GM12878 (cell line): ENCODE measurements around the gene TBXAS1. TPM values are rescaled to one million over a fixed set of nuclear protein-coding genes. Genes with fewer than 3 reads are reported as not detected.

Experiments used
- EGR1 ChIP-seq, 2 experiments: IDR thresholded peaks; 1 replicate in 1 of 2; 2 replicates in 1 of 2; pipeline ENCODE4 v1.6.1; 2011 to 2012; ENCODE audit warnings: low read depth in 2 of 2, low read length in 2 of 2, borderline replicate concordance in 1 of 2, mild to moderate bottlenecking in 1 of 2, moderate library complexity in 1 of 2
- FOS ChIP-seq: IDR thresholded peaks from 3 replicates; pipeline ENCODE4 v1.6.1; 2011; ENCODE audit warnings: borderline replicate concordance; ENCODE audit not compliant: insufficient read length; ENCODE audit errors: extremely low read depth
- IKZF1 ChIP-seq: fragments of 450-650 bp; conservative IDR thresholded peaks from 2 replicates; pipeline ENCODE4 v1.6.1; 2017; ENCODE audit warnings: antibody characterized with exemption, mild to moderate bottlenecking
- IKZF2 ChIP-seq, 2 experiments: fragments of 450-650 bp; IDR thresholded peaks; 2 replicates each; pipeline ENCODE4 v1.6.1; 2017; ENCODE audit warnings: mild to moderate bottlenecking in 2 of 2, moderate library complexity in 2 of 2
- MEF2B ChIP-seq: fragments of 450-650 bp; IDR thresholded peaks from 2 replicates; pipeline ENCODE4 v1.6.1; 2018; ENCODE audit warnings: mild to moderate bottlenecking, moderate library complexity; ENCODE audit not compliant: partially characterized antibody, poor library complexity, severe bottlenecking
- PAX5 ChIP-seq: IDR thresholded peaks from 2 replicates; pipeline ENCODE4 v1.6.1; 2011; ENCODE audit warnings: low read depth, low read length, borderline replicate concordance
- POU2F2 ChIP-seq: IDR thresholded peaks from 3 replicates; pipeline ENCODE4 v1.6.1; 2011; ENCODE audit warnings: low read depth, mild to moderate bottlenecking, low read length, borderline replicate concordance
- RAD51 ChIP-seq: fragments of 450-650 bp; IDR thresholded peaks from 2 replicates; pipeline ENCODE4 v1.6.1; 2016; ENCODE audit warnings: moderate library complexity, mild to moderate bottlenecking, inconsistent platforms
- REST ChIP-seq: IDR thresholded peaks from 2 replicates; pipeline ENCODE4 v1.6.1; 2012; ENCODE audit warnings: mild to moderate bottlenecking, low read depth, low read length
- SIN3A ChIP-seq: IDR thresholded peaks from 2 replicates; pipeline ENCODE4 v1.6.1; 2012; ENCODE audit warnings: low read depth, low read length, improper control_type of control experiment
- SIX5 ChIP-seq: IDR thresholded peaks from 2 replicates; pipeline ENCODE4 v1.6.1; 2011; ENCODE audit warnings: mild to moderate bottlenecking, low read depth, low read length, moderate library complexity; ENCODE audit not compliant: severe bottlenecking
- TCF3 ChIP-seq: IDR thresholded peaks from 2 replicates; pipeline ENCODE4 v1.6.1; 2012; ENCODE audit warnings: low read depth, mild to moderate bottlenecking, low read length, borderline replicate concordance; ENCODE audit not compliant: insufficient read depth
- TCF7 ChIP-seq: IDR thresholded peaks from 2 replicates; pipeline ENCODE4 v1.6.1; 2014; ENCODE audit warnings: antibody characterized with exemption, borderline replicate concordance
- YY1 ChIP-seq: IDR thresholded peaks from 2 replicates; pipeline ENCODE4 v1.6.1; 2011; ENCODE audit warnings: low read depth, mild to moderate bottlenecking, low read length
- ZBED1 ChIP-seq: IDR thresholded peaks from 2 replicates; pipeline ENCODE4 v1.6.1; 2016; ENCODE audit warnings: borderline replicate concordance
- ZNF217 ChIP-seq: fragments of 450-650 bp; IDR thresholded peaks from 2 replicates; pipeline ENCODE4 v1.6.1; 2017; ENCODE audit warnings: antibody characterized with exemption, mild to moderate bottlenecking
- ZZZ3 ChIP-seq: IDR thresholded peaks from 2 replicates; pipeline ENCODE4 v1.6.1; 2011; ENCODE audit warnings: low read depth; ENCODE audit not compliant: control insufficient read depth, insufficient read length
- polyA plus RNA-seq, 11 experiments: library from polyadenylated mRNA; depleted of rRNA in 4 of 11; unstranded in 6 of 11; stranded (reverse) in 5 of 11; fragments of >200 nt; fragmentation: Nextera tagmentation in 4 of 11; fragmentation: Illumina TruSeq in 1 of 11; extraction: Ambion mirVana in 4 of 11; extraction: Trizol in 1 of 11; gene quantifications; 1 replicate in 1 of 11; 2 replicates in 10 of 11; pipeline versions ENCODE4 v1.2.1 to v1.2.3, GENCODE V29; 2011 to 2016; ENCODE audit warnings: inconsistent platforms in 2 of 11, missing spikeins in 2 of 11, low read depth in 1 of 11
- total RNA-seq, 4 experiments: library from RNA; depleted of rRNA in 3 of 4; stranded (reverse); fragments of >200 nt in 3 of 4; fragmentation: Illumina TruSeq in 1 of 4; extraction: Trizol in 1 of 4; gene quantifications; 2 replicates each; pipeline versions ENCODE4 v1.2.1 to v1.2.3, GENCODE V29; 2013 to 2021
- TF ChIP-seq, protein P1 (sequence below): fragments of 450-650 bp; IDR thresholded peaks from 2 replicates; pipeline ENCODE4 v1.6.1; 2017; ENCODE audit warnings: antibody characterized with exemption, mild to moderate bottlenecking, moderate library complexity
- TF ChIP-seq, protein P2 (sequence below): fragments of 450-650 bp; IDR thresholded peaks from 2 replicates; pipeline ENCODE4 v1.6.1; 2017; ENCODE audit warnings: mild to moderate bottlenecking, moderate library complexity

Gene TBXAS1
- total and polyA plus RNA-seq, 10 of the 15 experiments (the other 5 are each of a cell fraction or from before 2014, with no cell fraction given): 1.5 to 32.7 (median 16.3) TPM

- TF ChIP-seq, protein P1, sequence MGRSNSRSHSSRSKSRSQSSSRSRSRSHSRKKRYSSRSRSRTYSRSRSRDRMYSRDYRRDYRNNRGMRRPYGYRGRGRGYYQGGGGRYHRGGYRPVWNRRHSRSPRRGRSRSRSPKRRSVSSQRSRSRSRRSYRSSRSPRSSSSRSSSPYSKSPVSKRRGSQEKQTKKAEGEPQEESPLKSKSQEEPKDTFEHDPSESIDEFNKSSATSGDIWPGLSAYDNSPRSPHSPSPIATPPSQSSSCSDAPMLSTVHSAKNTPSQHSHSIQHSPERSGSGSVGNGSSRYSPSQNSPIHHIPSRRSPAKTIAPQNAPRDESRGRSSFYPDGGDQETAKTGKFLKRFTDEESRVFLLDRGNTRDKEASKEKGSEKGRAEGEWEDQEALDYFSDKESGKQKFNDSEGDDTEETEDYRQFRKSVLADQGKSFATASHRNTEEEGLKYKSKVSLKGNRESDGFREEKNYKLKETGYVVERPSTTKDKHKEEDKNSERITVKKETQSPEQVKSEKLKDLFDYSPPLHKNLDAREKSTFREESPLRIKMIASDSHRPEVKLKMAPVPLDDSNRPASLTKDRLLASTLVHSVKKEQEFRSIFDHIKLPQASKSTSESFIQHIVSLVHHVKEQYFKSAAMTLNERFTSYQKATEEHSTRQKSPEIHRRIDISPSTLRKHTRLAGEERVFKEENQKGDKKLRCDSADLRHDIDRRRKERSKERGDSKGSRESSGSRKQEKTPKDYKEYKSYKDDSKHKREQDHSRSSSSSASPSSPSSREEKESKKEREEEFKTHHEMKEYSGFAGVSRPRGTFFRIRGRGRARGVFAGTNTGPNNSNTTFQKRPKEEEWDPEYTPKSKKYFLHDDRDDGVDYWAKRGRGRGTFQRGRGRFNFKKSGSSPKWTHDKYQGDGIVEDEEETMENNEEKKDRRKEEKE: 0 out of 2 replicates have a peak, but pooled peaks have one; percentile 24
- TF ChIP-seq IKZF1 (peak; percentile 99), FOS (no peak), IKZF2 (IDR thresholded peaks at IDR 0.05) (no peak), TCF7 (no peak), YY1 (peak; percentile 71; the same call in 1 of the 2 replicates), SIX5 (no peak), ZBED1 (no peak), SIN3A (peak; percentile 77; the same call in 1 of the 2 replicates), POU2F2 (peak; percentile 19; the same call in 1 of the 3 replicates), RAD51 (no peak), EGR1 (IDR thresholded peaks at IDR 0.05; ENCODE audit: borderline replicate concordance in 1 of 2, low read depth in 2 of 2, low read length in 2 of 2) (peak in 1 of 2 experiments; percentile 66; a peak in 1 of 3 replicates), PAX5 (peak; percentile 12; the same call in 1 of the 2 replicates), REST (no peak), ZZZ3 (no peak), ZNF217 (0 out of 2 replicates have a peak, but pooled peaks have one; percentile 77), TCF3 (peak; percentile 76), MEF2B (no peak)
- TF ChIP-seq, protein P2, sequence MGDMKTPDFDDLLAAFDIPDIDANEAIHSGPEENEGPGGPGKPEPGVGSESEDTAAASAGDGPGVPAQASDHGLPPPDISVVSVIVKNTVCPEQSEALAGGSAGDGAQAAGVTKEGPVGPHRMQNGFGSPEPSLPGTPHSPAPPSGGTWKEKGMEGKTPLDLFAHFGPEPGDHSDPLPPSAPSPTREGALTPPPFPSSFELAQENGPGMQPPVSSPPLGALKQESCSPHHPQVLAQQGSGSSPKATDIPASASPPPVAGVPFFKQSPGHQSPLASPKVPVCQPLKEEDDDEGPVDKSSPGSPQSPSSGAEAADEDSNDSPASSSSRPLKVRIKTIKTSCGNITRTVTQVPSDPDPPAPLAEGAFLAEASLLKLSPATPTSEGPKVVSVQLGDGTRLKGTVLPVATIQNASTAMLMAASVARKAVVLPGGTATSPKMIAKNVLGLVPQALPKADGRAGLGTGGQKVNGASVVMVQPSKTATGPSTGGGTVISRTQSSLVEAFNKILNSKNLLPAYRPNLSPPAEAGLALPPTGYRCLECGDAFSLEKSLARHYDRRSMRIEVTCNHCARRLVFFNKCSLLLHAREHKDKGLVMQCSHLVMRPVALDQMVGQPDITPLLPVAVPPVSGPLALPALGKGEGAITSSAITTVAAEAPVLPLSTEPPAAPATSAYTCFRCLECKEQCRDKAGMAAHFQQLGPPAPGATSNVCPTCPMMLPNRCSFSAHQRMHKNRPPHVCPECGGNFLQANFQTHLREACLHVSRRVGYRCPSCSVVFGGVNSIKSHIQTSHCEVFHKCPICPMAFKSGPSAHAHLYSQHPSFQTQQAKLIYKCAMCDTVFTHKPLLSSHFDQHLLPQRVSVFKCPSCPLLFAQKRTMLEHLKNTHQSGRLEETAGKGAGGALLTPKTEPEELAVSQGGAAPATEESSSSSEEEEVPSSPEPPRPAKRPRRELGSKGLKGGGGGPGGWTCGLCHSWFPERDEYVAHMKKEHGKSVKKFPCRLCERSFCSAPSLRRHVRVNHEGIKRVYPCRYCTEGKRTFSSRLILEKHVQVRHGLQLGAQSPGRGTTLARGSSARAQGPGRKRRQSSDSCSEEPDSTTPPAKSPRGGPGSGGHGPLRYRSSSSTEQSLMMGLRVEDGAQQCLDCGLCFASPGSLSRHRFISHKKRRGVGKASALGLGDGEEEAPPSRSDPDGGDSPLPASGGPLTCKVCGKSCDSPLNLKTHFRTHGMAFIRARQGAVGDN: peak; percentile 78
Measured at GRCh38 chr7:140062528-140063299, 233.7 kb downstream of the TBXAS1 start, which contains the start of gene PARP12 (continued).
